HFFc6 (cell line): ENCODE results near the gene SORCS2. TPM values are rescaled to one million over a fixed set of nuclear protein-coding genes. Genes with fewer than 3 reads are reported as not detected.

ENCODE experiments used
- DNase-seq: peaks from one replicate; pipeline ENCODE4 v3.0.0-alpha.2; 2018
- H3K27ac Mint-ChIP-seq: 2 replicates; pipeline ENCODE4 v1.8.0; 2020; ENCODE audit warnings: mild to moderate bottlenecking, mixed read lengths
- H3K27me3 Mint-ChIP-seq: 2 replicates; pipeline ENCODE4 v1.8.0; 2021; ENCODE audit warnings: mild to moderate bottlenecking, moderate library complexity, mixed read lengths; ENCODE audit not compliant: insufficient read depth
- H3K36me3 Mint-ChIP-seq: 2 replicates; pipeline ENCODE4 v1.8.0; 2021; ENCODE audit warnings: low read depth, mixed read lengths
- H3K4me1 Mint-ChIP-seq: 2 replicates; pipeline ENCODE4 v1.8.0; 2020; ENCODE audit warnings: low read depth, mixed read lengths
- H3K4me3 Mint-ChIP-seq: 2 replicates; pipeline ENCODE4 v1.8.0; 2020; ENCODE audit warnings: mild to moderate bottlenecking, moderate library complexity, mixed read lengths
- H3K9me3 Mint-ChIP-seq: 2 replicates; pipeline ENCODE4 v1.8.0; 2020; ENCODE audit warnings: mild to moderate bottlenecking, mixed read lengths
- CTCF ChIP-seq: fragments of 200-600 bp; sonication (generic); IDR thresholded peaks from 2 replicates; pipeline ENCODE4 v1.5.0; 2021; ENCODE audit warnings: antibody characterized with exemption, mild to moderate bottlenecking
- total RNA-seq, 6 experiments: library from RNA; stranded (reverse); fragmentation: NEBNext Ultra II Directional; extraction: Animal tissue kit (Norgen Biotek cat#: 25700); gene quantifications; 2 replicates in 1 of 6; 3 replicates in 5 of 6; pipeline ENCODE4 v1.2.3, GENCODE V29; 2021

Gene SORCS2
- total RNA-seq, 6 experiments from 2014 or later: 0.05 to 0.15 (median 0.12) TPM; not detected in 3

GRCh38 chr4:7478665-7479064 is 286.3 kb downstream of the SORCS2 start:
- no peak for TF ChIP-seq CTCF
- Mint-ChIP-seq H3K9me3 (no peaks in the 10 kb centered on the region), H3K27ac (no peak overlapping the region), H3K4me3 (no peak overlapping the region), H3K4me1 (no peaks in the 10 kb centered on the region), H3K27me3 (peaks cover 62% of the 10 kb centered on the region), H3K36me3 (no peaks in the 10 kb centered on the region)
- no peak for DNase-seq

- Mint-ChIP-seq H3K4me1 (no peaks in the 10 kb centered on the region), H3K9me3 (no peaks in the 10 kb centered on the region), H3K4me3 (no peak overlapping the region), H3K36me3 (no peaks in the 10 kb centered on the region), H3K27ac (no peak overlapping the region), H3K27me3 (peaks cover 62% of the 10 kb centered on the region)
- no peak for TF ChIP-seq CTCF
- no peak for DNase-seq
These were observed 288.1 kb downstream of the SORCS2 start for GRCh38 chr4:7480423-7480822.

GRCh38 chr4:7481227-7481626 is 288.9 kb downstream of the SORCS2 start:
- H3K27ac Mint-ChIP-seq: no peak overlapping the region
- H3K4me1 Mint-ChIP-seq: no peaks in the 10 kb centered on the region
- H3K4me3 Mint-ChIP-seq: no peak overlapping the region
- no peak for TF ChIP-seq CTCF
- peaks cover 60% of the 10 kb centered on the region for H3K27me3 Mint-ChIP-seq
- H3K36me3 Mint-ChIP-seq: no peaks in the 10 kb centered on the region
- no peaks in the 10 kb centered on the region for H3K9me3 Mint-ChIP-seq
- no peak for DNase-seq

- Mint-ChIP-seq H3K4me3 (no peak overlapping the region), H3K27me3 (peaks cover 58% of the 10 kb centered on the region)
These were observed 292.8 kb downstream of the SORCS2 start for GRCh38 chr4:7485096-7485495.

GRCh38 chr4:7486101-7486500 is 293.8 kb downstream of the SORCS2 start:
- H3K27ac Mint-ChIP-seq: no peak overlapping the region
- H3K27me3 Mint-ChIP-seq: peaks cover 66% of the 10 kb centered on the region
- H3K9me3 Mint-ChIP-seq: no peaks in the 10 kb centered on the region
- H3K4me3 Mint-ChIP-seq: no peak overlapping the region
- no peaks in the 10 kb centered on the region for H3K36me3 Mint-ChIP-seq
- no peak for DNase-seq
- H3K4me1 Mint-ChIP-seq: no peaks in the 10 kb centered on the region
- no peak for TF ChIP-seq CTCF

More at GRCh38 chr4:7485096-7485495, 292.8 kb downstream of the SORCS2 start:
- H3K36me3 Mint-ChIP-seq: no peaks in the 10 kb centered on the region
- H3K4me1 Mint-ChIP-seq: no peaks in the 10 kb centered on the region
- no peak overlapping the region for H3K27ac Mint-ChIP-seq
- DNase-seq: no peak
- TF ChIP-seq CTCF: no peak
- H3K9me3 Mint-ChIP-seq: no peaks in the 10 kb centered on the region

GRCh38 chr4:7487502-7487901 is 295.2 kb downstream of the SORCS2 start:
- DNase-seq: no peak
- peaks cover 71% of the 10 kb centered on the region for H3K27me3 Mint-ChIP-seq
- no peaks in the 10 kb centered on the region for H3K36me3 Mint-ChIP-seq
- H3K4me1 Mint-ChIP-seq: no peaks in the 10 kb centered on the region
- no peak overlapping the region for H3K27ac Mint-ChIP-seq
- no peak overlapping the region for H3K4me3 Mint-ChIP-seq
- no peaks in the 10 kb centered on the region for H3K9me3 Mint-ChIP-seq
- no peak for TF ChIP-seq CTCF
